HepG2 (cell line): ENCODE results near the gene PDK2. TPM values are rescaled to one million over a fixed set of nuclear protein-coding genes. Genes with fewer than 3 reads are reported as not detected.
A peak's percentile ranks its signal among the peaks of the same experiment; 100 is the strongest.

Source experiments
- FOXK1 ChIP-seq: sonication (generic); formaldehyde crosslinking; IDR thresholded peaks from 2 replicates; pipeline ENCODE4 v1.4.0; 2020; ENCODE audit warnings: low read depth, missing genetic modification reagents, borderline replicate concordance
- HHEX ChIP-seq: IDR thresholded peaks from 2 replicates; pipeline ENCODE4 v1.6.1; 2016; ENCODE audit warnings: control low read depth
- NFATC3 ChIP-seq: sonication (generic); formaldehyde crosslinking; IDR thresholded peaks from 2 replicates; pipeline ENCODE4 v1.5.1; 2020; ENCODE audit warnings: mild to moderate bottlenecking, missing genetic modification reagents
- POGK ChIP-seq: sonication (generic); formaldehyde crosslinking; conservative IDR thresholded peaks from 2 replicates; pipeline ENCODE4 v1.8.0; 2022; ENCODE audit warnings: mild to moderate bottlenecking, moderate library complexity, missing genetic modification reagents
- RFXANK ChIP-seq: IDR thresholded peaks from 2 replicates; pipeline ENCODE4 v1.6.1; 2016
- SALL1 ChIP-seq: sonication (generic); formaldehyde crosslinking; IDR thresholded peaks from 2 replicates; pipeline ENCODE4 v1.8.0; 2022; ENCODE audit warnings: mild to moderate bottlenecking, missing genetic modification reagents
- SP5 ChIP-seq: IDR thresholded peaks from 2 replicates; pipeline ENCODE4 v1.6.1; 2016; ENCODE audit warnings: low read depth, borderline replicate concordance
- STAG1 ChIP-seq: sonication (generic); formaldehyde crosslinking; IDR thresholded peaks from 2 replicates; pipeline ENCODE4 v1.4.0; 2020; ENCODE audit warnings: missing genetic modification reagents
- ZBTB2 ChIP-seq: sonication (generic); formaldehyde crosslinking; IDR thresholded peaks from 2 replicates; pipeline ENCODE4 v1.8.0; 2022; ENCODE audit warnings: low read depth, missing genetic modification reagents
- ZNF343 ChIP-seq: sonication (generic); formaldehyde crosslinking; IDR thresholded peaks from 2 replicates; pipeline ENCODE4 v1.4.0; 2020; ENCODE audit warnings: mild to moderate bottlenecking, missing genetic modification reagents
- ZNF383 ChIP-seq: sonication (generic); formaldehyde crosslinking; IDR thresholded peaks from 2 replicates; pipeline ENCODE4 v1.4.0; 2020; ENCODE audit warnings: missing genetic modification reagents, mild to moderate bottlenecking, borderline replicate concordance
- ZNF441 ChIP-seq: sonication (generic); formaldehyde crosslinking; IDR thresholded peaks from 2 replicates; pipeline ENCODE4 v1.7.0; 2021; ENCODE audit warnings: missing genetic modification reagents, borderline replicate concordance
- ZNF564 ChIP-seq: sonication (generic); formaldehyde crosslinking; IDR thresholded peaks from 2 replicates; pipeline ENCODE4 v1.8.1; 2023; ENCODE audit warnings: mild to moderate bottlenecking, missing genetic modification reagents
- ZNF800 ChIP-seq: sonication (generic); formaldehyde crosslinking; IDR thresholded peaks from 2 replicates; pipeline ENCODE4 v1.4.0; 2020; ENCODE audit warnings: missing genetic modification reagents
- ZNF879 ChIP-seq: sonication (generic); formaldehyde crosslinking; IDR thresholded peaks from 2 replicates; pipeline ENCODE4 v1.8.1; 2023; ENCODE audit warnings: missing genetic modification reagents
- polyA plus RNA-seq, 8 experiments: library from polyadenylated mRNA; depleted of rRNA in 3 of 8; stranded (reverse) in 7 of 8; unstranded in 1 of 8; fragments of >200 nt; fragmentation: Illumina TruSeq in 4 of 8; extraction: Trizol in 4 of 8; gene quantifications; 2 replicates each; pipeline versions ENCODE4 v1.2.1 to v1.2.3, GENCODE V29; 2011 to 2016; ENCODE audit warnings: low read depth in 4 of 8, missing spikeins in 1 of 8, mixed read lengths in 1 of 8; ENCODE audit not compliant: insufficient read depth in 1 of 8
- total RNA-seq, 5 experiments: library from RNA; depleted of rRNA; stranded (reverse); fragments of >200 nt; fragmentation: Illumina TruSeq; extraction: Trizol; gene quantifications; 2 replicates each; pipeline ENCODE4 v1.2.3, GENCODE V29; 2016; ENCODE audit warnings: low read depth in 1 of 5
- TF ChIP-seq, protein P1 (sequence below): sonication (generic); formaldehyde crosslinking; IDR thresholded peaks from 2 replicates; pipeline ENCODE4 v1.5.1; 2020; ENCODE audit warnings: mild to moderate bottlenecking, missing genetic modification reagents, moderate library complexity

Gene PDK2
- total and polyA plus RNA-seq, 2 of the 13 experiments (the other 11 are each of a cell fraction or from before 2014, with no cell fraction given), result 18.5 to 59.7 TPM

- TF ChIP-seq HHEX (no peak), POGK (CRISPR knock-in tag) (peak; percentile 41; the same call in 1 of the 2 replicates), FOXK1 (no peak), ZNF564 (CRISPR knock-in tag) (no peak), STAG1 (peak; percentile 32), ZNF441 (CRISPR knock-in tag) (no peak), SALL1 (peak; percentile 36; the same call in 1 of the 2 replicates), SP5 (CRISPR knock-in tag) (no peak), RFXANK (CRISPR knock-in tag) (no peak), ZNF800 (CRISPR knock-in tag) (peak; percentile 98), ZNF383 (0 out of 2 replicates have a peak, but pooled peaks have one; percentile 59), ZNF879 (CRISPR knock-in tag) (no peak), NFATC3 (CRISPR knock-in tag) (0 out of 2 replicates have a peak, but pooled peaks have one; percentile 51), ZBTB2 (no peak), ZNF343 (CRISPR knock-in tag) (peak; percentile 53; the same call in 1 of the 2 replicates)
- TF ChIP-seq, protein P1, sequence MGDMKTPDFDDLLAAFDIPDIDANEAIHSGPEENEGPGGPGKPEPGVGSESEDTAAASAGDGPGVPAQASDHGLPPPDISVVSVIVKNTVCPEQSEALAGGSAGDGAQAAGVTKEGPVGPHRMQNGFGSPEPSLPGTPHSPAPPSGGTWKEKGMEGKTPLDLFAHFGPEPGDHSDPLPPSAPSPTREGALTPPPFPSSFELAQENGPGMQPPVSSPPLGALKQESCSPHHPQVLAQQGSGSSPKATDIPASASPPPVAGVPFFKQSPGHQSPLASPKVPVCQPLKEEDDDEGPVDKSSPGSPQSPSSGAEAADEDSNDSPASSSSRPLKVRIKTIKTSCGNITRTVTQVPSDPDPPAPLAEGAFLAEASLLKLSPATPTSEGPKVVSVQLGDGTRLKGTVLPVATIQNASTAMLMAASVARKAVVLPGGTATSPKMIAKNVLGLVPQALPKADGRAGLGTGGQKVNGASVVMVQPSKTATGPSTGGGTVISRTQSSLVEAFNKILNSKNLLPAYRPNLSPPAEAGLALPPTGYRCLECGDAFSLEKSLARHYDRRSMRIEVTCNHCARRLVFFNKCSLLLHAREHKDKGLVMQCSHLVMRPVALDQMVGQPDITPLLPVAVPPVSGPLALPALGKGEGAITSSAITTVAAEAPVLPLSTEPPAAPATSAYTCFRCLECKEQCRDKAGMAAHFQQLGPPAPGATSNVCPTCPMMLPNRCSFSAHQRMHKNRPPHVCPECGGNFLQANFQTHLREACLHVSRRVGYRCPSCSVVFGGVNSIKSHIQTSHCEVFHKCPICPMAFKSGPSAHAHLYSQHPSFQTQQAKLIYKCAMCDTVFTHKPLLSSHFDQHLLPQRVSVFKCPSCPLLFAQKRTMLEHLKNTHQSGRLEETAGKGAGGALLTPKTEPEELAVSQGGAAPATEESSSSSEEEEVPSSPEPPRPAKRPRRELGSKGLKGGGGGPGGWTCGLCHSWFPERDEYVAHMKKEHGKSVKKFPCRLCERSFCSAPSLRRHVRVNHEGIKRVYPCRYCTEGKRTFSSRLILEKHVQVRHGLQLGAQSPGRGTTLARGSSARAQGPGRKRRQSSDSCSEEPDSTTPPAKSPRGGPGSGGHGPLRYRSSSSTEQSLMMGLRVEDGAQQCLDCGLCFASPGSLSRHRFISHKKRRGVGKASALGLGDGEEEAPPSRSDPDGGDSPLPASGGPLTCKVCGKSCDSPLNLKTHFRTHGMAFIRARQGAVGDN (CRISPR knock-in tag), result peak; percentile 72
Measured at GRCh38 chr17:50056217-50056960, 38.8 kb upstream of the PDK2 start (continued).
